Midbrain (tissue), 1 donor: ENCODE measurements around the gene CTBP2.
A peak's percentile ranks its signal among the peaks of the same experiment; 100 is the strongest.

Source experiments
- DNase-seq: peaks from one replicate; lab custom pipeline; 2025; lab: John Stamatoyannopoulos, UW

CTBP2 gene

DNA sequence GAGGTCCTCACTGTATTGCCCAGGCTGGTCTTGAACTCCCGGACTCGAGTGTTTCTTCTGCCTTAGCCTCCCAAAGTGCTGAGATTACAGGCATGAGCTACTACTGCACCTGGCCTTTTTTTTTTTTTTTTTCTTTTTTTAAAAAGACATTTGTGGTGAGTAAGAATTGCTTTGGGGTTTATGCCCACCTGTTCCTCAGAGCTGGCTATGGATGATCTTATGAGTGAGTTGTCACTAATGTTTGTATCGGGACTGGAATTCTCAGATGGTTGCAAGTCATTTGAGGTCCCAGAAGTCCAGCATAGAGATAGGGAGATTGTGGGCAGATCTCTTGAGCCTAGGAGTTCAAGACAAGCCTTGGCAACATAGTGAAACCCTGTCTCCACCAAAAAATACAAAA lies 183.2 kb downstream of the CTBP2 start:
- no peak for DNase-seq

DNA sequence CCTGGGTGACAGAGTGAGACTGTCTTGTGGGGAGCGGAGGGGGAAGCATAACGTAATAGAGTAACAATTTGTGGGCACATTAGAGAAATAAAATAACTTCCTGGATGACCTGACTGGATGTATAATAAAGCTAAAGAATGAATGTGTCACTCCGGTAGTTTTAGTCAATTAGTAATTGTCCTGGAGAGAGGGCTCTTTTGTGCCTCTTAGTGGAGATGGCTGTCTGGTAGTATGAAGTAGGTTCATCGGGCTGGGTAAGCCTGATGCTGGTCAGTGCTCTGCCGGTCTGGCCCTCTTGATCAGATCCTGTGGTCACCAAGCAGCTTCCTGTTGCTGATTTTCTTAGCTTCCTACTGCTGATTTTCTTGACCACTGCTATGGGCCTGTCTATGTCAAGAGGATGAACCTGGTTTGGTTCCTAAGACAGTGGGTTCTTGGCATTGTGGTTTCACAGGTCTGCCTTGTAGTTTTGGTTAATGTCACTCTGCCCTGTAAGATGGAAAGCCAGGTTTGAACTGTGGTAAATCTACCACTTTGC lies 184.3 kb downstream of the CTBP2 start:
- no peak for DNase-seq

DNA sequence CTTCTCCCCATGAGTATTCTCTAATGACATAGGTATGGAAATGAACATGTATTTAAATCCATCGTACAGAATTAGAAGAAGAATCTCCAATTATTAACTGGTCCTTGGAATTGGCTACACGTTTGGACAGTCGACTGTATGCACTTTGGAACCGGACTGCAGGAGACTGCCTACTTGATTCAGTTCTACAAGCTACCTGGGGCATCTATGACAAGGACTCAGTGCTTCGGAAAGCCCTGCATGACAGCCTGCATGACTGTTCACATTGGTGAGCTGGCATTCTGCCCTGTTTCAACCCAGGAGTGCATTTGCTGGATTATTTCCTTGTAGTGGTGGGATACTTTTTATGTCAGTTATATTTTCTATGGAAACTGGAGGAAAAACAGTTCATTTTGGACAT lies 186.2 kb downstream of the CTBP2 start:
- no peak for DNase-seq

DNA sequence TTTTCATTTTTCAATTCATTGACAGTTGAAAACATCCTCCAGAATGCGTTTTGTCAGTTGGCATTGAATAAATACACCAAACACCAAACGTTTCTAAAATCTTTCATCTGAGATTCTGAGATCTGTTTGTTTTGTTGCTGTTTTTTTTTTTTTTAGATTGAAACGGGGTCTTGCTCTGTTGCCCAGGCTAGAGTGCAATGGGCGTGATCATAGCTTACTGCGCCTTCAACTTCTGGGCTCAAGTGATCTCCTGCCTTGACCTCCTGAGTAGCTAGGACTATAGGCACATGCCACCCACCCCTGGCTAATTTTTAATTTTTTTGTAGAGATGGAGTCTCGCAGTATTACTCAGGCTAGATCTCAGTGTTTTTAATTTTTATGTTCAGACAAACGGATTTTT lies 187.7 kb downstream of the CTBP2 start:
- DNase-seq = no peak

GRCh38 chr10:124971276-124971675 lies 189.1 kb downstream of the CTBP2 start:
- peak; percentile 58 for DNase-seq

DNA sequence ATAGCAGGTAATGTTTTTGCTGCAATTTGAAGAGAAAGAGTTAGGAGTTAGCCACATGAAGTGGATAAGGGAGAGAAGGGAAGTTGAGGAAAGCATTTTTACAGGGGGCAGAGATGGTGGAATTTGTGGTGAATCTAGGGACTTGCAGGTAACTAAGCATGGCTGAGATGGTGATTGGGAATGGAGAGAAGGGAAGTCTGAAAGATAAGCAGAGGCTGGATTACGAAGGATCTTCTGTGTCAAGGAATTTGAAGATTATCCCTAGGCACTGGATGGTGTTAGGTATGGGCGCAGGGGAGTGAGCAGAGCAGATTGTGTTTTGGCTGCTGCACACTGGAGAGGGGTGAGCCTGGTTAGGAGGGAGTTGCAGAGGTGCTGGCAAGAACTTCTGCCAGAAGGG lies 193.1 kb downstream of the CTBP2 start:
- no peak for DNase-seq

DNA sequence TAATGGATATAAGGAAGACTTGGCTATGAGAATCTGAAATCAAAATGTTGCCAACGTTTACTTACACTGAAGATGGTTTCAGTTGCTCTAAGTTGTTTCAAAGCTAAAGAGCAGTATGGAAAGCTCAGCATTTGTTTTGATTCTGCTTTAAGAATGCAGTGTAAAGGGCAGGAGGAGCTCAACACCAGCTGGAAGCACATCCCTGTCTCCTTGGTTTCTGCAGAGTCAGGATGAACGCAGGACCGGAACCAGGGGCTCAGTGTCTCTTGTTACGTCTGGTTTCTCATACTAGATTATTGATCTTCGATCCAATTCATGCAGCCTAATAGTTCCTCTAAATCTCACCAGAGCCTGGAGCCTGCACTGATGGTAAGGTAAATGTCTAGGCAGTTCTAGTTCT lies 194.4 kb downstream of the CTBP2 start:
- no peak for DNase-seq

- no peak for DNase-seq
Observed at GRCh38 chr10:124963866-124964720, 196.3 kb downstream of the CTBP2 start.

- DNase-seq = no peak
Observed at GRCh38 chr10:124962421-124962820, 197.9 kb downstream of the CTBP2 start.

GRCh38 chr10:124961248-124961570 lies 199.2 kb downstream of the CTBP2 start:
- DNase-seq = no peak

DNA sequence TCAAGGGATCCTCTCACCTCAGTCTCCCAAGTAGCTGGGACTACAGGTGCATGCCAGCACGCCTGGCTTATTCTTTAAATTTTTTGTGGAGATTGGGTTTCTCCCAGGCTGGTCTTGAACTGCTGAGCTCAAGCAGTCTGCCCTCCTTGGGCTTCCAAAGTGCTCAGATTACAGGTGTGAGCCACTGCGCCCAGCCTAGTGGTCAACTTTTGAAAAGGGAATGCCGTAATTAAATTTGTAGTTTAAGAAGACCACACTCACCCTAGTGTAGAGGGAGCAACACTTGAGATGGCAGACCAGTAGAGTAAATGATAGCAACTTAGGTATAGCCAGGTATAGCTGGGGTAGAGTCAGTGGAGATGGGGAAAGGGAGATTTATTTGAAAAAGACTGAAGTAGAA lies 200.8 kb downstream of the CTBP2 start:
- DNase-seq = no peak

DNA sequence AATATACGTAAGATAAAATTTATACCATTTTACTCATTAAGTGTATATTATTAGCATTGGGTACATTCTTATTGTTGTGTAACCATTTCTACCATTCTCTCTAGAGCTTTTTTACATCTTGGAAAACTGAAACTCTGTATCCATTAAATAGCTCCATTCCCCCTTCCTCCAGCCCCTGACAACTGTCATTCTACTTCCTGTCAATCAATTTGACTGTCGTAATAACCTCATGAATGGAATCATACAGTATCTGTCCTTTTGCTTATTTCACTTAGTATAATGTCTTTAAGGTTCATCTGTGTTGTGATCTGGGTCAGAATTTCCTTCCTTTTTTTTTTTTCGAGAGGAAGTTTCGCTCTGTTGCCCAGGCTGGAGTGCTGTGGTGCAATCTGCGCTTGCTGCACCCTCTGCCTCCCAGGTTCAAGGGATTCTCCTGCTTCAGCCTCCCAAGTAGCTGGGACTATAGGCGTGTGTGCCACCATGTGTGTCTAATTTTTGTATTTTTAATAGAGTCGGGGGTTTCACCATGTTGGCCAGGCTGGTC lies 202.9 kb downstream of the CTBP2 start:
- DNase-seq = no peak

DNA sequence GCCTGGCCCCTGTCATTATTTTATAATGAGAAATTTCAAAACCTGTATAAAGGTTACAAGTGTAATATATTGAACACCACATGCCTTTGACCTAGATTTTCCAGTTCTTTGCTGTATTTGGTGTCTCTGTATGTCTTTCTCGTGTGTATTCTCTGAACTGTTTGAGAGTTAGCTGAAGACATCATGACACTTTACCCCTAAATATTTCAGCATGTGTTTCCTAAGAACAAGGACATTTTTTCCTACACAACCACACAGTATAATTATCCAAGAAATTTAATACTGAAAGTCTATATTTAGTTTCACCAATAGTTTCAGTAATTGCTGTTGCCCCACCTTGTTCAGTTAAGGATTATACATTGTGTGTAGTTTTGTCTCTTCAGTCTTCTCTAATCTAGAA lies 203.6 kb downstream of the CTBP2 start:
- DNase-seq = no peak

- no peak for DNase-seq
Observed at GRCh38 chr10:124955868-124956267, 204.5 kb downstream of the CTBP2 start.

GRCh38 chr10:124955243-124955642 lies 205.1 kb downstream of the CTBP2 start:
- DNase-seq = no peak

- DNase-seq = no peak
Observed at GRCh38 chr10:124953421-124953820, 206.9 kb downstream of the CTBP2 start.

GRCh38 chr10:124952123-124952522 lies 208.2 kb downstream of the CTBP2 start:
- DNase-seq = no peak

DNA sequence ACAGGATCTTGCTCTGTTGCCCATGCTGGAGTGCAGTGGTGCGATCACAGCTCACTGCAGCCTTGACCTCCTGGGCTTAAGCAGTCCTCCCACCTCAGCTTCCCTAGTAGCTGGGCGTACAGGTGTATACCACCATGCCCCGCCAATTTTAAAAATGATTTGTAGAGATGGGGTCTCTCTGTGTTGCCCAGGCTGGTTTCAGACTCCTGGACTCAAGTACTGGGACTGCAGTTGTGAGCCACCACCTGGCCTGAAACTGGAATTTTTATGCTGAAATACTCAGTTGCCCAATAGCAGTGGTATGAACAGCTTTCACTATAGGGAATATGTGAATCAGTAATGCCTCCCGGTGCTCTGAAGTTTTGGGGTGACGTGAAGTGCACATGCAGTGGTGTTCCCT lies 210.8 kb downstream of the CTBP2 start:
- DNase-seq = no peak

GRCh38 chr10:124946945-124947344 lies 213.4 kb downstream of the CTBP2 start:
- DNase-seq = no peak

- no peak for DNase-seq
Observed at GRCh38 chr10:124944982-124945381, 215.4 kb downstream of the CTBP2 start.

DNA sequence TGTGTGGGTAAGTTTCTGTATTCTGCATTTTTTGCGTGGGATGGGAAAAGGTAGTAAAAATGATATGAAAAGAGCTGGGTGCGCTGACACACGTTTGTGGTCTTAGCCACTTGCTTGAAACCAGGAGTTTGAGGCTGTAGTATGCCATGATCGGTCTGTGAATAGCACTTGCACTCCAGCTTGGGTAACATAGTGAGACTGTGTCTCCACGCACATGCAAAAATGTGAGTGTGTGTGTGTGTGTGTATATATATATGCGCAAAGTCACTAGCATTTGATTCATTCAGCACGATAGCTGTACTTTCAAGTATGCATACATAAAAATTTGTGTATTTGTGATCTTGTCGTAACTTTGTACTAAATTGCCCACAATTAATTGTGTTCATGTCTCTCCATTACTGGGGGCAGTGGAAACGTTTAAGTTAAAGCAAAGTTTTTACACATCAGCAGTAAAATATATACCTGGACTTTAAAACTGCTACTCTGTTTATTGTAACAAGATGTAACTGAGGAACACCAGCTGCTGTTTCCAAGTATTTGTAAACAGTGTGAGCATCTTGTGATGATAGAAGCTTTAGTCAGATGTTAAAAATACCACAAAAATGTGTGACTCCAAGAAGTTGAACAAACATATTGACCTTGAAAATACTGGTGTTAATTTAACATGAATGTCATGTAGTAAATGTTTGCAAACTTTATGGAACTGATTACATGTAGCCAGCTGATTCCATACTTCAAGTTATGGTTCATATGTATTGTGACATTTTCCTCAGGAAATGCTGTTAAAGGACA lies 216.9 kb downstream of the CTBP2 start:
- no peak for DNase-seq

DNA sequence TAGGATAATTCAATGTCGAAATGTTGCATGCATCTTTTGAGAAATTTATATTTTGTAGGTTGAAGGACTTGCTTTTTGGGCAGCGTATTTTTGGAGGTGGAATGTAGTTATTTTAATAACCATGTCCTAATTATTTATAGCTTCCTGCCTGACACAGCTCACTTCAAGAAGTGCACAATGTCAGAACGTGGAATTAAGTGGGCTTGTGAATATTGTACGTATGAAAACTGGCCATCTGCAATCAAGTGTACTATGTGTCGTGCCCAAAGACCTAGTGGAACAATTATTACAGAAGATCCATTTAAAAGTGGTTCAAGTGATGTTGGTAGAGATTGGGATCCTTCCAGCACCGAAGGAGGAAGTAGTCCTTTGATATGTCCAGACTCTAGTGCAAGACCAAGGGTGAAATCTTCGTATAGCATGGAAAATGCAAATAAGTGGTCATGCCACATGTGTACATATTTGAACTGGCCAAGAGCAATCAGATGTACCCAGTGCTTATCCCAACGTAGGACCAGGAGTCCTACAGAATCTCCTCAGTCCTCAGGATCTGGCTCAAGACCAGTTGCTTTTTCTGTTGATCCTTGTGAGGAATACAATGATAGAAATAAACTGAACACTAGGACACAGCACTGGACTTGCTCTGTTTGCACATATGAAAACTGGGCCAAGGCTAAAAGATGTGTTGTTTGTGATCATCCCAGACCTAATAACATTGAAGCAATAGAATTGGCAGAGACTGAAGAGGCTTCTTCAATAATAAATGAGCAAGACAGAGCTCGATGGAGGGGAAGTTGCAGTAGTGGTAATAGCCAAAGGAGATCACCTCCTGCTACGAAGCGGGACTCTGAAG lies 217.8 kb downstream of the CTBP2 start:
- DNase-seq = peak; percentile 36
